CD4-positive, alpha-beta T cell treated with Interleukin-21 for 1 hour (primary cell): ENCODE results near the gene ODAM.
"Not testable (repeated sequence)": the region's sequence is repeated elsewhere in the genome, so short reads cannot be mapped to it uniquely, and the experiment has no call there.

ENCODE experiments used
- DNase-seq: peaks from one replicate; pipeline ENCODE4 v3.0.0-alpha.2; 2020

ODAM gene

GRCh38 chr4:70225824-70226223 lies 30.3 kb downstream of the ODAM start, which contains the start of gene FDCSP:
Gene FDCSP, plus strand, starts transcription at chr4:70226124. Its CDS starts 5,071 bp downstream, at chr4:70231195.
- no peak for DNase-seq

- DNase-seq, result no peak
These were observed 40.6 kb downstream of the ODAM start for GRCh38 chr4:70236125-70236524.

GRCh38 chr4:70239131-70239883 lies 43.8 kb downstream of the ODAM start:
- no peak for DNase-seq

GRCh38 chr4:70239884-70240591 lies 44.5 kb downstream of the ODAM start:
- DNase-seq, result no peak

GRCh38 chr4:70242297-70242696 lies 46.8 kb downstream of the ODAM start, which contains the start of gene CSN3:
Gene CSN3, plus strand, starts transcription at chr4:70242597. Its CDS starts 2,223 bp downstream, at chr4:70244820.
- DNase-seq, result not testable (repeated sequence)

- DNase-seq, result no peak
These were observed 47.6 kb downstream of the ODAM start for GRCh38 chr4:70243091-70243490.

- DNase-seq, result no peak
These were observed 55.9 kb downstream of the ODAM start for GRCh38 chr4:70251250-70251944.

GRCh38 chr4:70251945-70252277 lies 56.4 kb downstream of the ODAM start:
- no peak for DNase-seq
